Fibroblast of villous mesenchyme (primary cell): ENCODE measurements around the gene WHRN. TPM values are rescaled to one million over a fixed set of nuclear protein-coding genes. Genes with fewer than 3 reads are reported as not detected.

Experiments used
- DNase-seq: peaks from one replicate; pipeline ENCODE4 v3.0.0-alpha.2; 2010; ENCODE audit warnings: low read depth
- H3K4me3 ChIP-seq: 2 replicates; pipeline ENCODE4 v1.5.1; 2011; ENCODE audit warnings: low read depth, mild to moderate bottlenecking, low read length
- CTCF ChIP-seq: IDR thresholded peaks from 2 replicates; pipeline ENCODE4 v1.5.1; 2012; ENCODE audit warnings: low read depth, mild to moderate bottlenecking, low read length; ENCODE audit not compliant: insufficient read depth
- total RNA-seq: library from RNA; depleted of rRNA; stranded (reverse); fragments of >200 nt; gene quantifications from 2 replicates; pipeline ENCODE4 v1.2.3, GENCODE V29; 2012

WHRN gene
- total RNA-seq, 1 donor, result 1.3 TPM

GRCh38 chr9:114397848-114398605 is 107.2 kb downstream of the WHRN start:
- peak overlapping the region; percentile 83 for H3K4me3 ChIP-seq
- peak; percentile 95 for DNase-seq
- no peak for TF ChIP-seq CTCF

- no peak for DNase-seq
- H3K4me3 ChIP-seq, result peak overlapping the region; percentile 83
- TF ChIP-seq CTCF, result no peak
Measured at GRCh38 chr9:114397219-114397847, 107.9 kb downstream of the WHRN start.

DNA sequence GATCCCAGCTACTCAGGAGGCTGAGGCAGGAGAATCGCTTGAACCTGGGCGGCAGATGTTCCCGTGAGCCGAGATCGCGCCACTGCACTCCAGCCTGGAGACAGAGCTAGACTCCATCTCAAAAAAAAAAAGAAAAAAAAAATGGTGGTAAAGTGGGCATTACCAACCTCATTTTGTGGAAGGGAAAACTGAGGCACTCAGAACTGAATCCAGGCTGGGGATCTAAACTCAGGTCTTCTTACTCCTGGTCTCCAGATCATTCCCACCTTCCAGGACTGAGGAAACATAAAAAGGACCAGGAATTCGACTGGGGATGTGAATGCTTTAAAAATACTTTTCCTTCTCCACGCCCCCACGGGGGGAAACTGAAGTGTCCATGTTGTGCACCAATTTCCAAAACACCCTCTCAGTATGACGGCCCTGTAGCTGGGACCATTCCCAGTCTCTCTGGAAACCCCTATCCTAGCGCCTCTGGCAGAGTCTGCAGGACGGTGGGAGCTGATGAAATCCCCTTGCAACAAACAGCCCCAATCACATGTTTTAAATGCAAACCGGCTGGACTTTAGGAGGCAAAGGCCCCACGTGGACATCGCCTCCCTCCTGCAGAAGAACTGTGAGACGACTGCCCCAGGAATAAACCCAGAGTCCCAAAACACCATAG is 108.6 kb downstream of the WHRN start:
- TF ChIP-seq CTCF, result no peak
- DNase-seq, result peak; percentile 92
- peak overlapping the region; percentile 83 for H3K4me3 ChIP-seq

- no peak for DNase-seq
- no peak overlapping the region for H3K4me3 ChIP-seq
- no peak for TF ChIP-seq CTCF
Measured at GRCh38 chr9:114395768-114396167, 109.5 kb downstream of the WHRN start.

GRCh38 chr9:114395334-114395617 is 110.0 kb downstream of the WHRN start:
- DNase-seq, result no peak
- TF ChIP-seq CTCF, result no peak
- no peak overlapping the region for H3K4me3 ChIP-seq

DNA sequence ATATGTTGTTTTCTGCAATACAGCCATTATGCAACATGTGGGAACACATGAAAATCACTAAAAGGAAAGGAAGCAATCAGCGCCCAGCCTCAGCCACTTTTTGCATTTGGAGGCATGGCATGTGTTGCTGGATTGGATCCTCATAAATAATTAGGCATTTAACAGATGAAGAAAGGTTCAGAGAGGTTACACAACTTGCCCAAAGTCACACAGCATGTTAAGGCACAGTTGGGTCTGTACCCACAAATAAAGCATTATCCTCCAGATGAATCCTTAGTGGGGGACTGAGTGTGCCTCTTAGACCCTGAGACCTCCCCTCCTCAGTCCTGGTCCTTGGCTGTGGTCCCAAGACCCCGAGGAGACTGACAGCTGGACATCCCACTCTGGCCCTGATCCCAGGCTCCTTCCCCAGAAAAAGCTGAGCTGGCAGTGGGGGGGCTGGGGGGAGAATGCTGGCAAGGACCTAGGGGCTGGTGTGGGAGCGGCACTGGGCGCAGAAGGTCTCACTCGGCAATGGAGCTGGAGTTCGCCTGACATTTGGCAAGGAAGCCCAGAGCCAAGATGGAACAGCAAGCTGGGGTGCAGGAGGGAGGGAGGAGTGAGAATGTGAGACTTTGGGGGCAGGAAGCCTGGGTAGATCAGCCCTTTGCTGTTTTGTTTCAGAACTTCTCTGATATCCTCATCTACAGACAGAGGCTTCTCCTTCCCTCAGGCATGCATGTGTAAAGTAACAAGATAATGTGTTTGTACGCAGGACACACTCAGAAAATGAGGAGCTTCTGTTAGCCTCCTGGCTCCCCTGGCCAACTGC is 110.5 kb downstream of the WHRN start:
- no peak for DNase-seq
- no peak overlapping the region for H3K4me3 ChIP-seq
- TF ChIP-seq CTCF, result no peak
